Measurements from ENCODE around the gene OR52E4.

OR52E4 gene

GRCh38 chr11:5880329-5880728 lies at the start of gene OR52E4:
Gene OR52E4, plus strand, starts transcription at chr11:5880629. Its CDS starts 3,664 bp downstream, at chr11:5884293.
- no peak for DNase-seq

GRCh38 chr11:5831196-5831829 lies 49.1 kb upstream of the OR52E4 start:
- DNase-seq, result peak; percentile 60

- DNase-seq, result no peak
These were observed 47.0 kb upstream of the OR52E4 start for GRCh38 chr11:5833446-5833845.

- no peak for DNase-seq
These were observed 42.7 kb upstream of the OR52E4 start for GRCh38 chr11:5837695-5838094.

- no peak for DNase-seq
These were observed 38.6 kb upstream of the OR52E4 start, which contains the start of gene OR52E6 for GRCh38 chr11:5841797-5842196. Gene OR52E6, minus strand, starts transcription at chr11:5841897. Its CDS starts 0 bp downstream, at chr11:5841897.

GRCh38 chr11:5846701-5847100 lies 33.7 kb upstream of the OR52E4 start:
- DNase-seq, result no peak

GRCh38 chr11:5847711-5848110 lies 32.7 kb upstream of the OR52E4 start:
- DNase-seq, result no peak

GRCh38 chr11:5851002-5851401 lies 29.4 kb upstream of the OR52E4 start:
- DNase-seq, result no peak

GRCh38 chr11:5857590-5857989 lies 22.8 kb upstream of the OR52E4 start, which contains the start of gene OR52E8:
Gene OR52E8, minus strand, starts transcription at chr11:5857690. Its CDS starts 0 bp downstream, at chr11:5857690.
- no peak for DNase-seq

GRCh38 chr11:5865826-5866225 lies 14.6 kb upstream of the OR52E4 start:
- DNase-seq, result no peak

- DNase-seq, result no peak
These were observed 1.9 kb upstream of the OR52E4 start for GRCh38 chr11:5878564-5878963.

- no peak for DNase-seq
These were observed 1.3 kb downstream of the OR52E4 start for GRCh38 chr11:5881756-5882155.

GRCh38 chr11:5887172-5887571 lies 6.7 kb downstream of the OR52E4 start:
- DNase-seq, result no peak

GRCh38 chr11:5887661-5888060 lies 7.2 kb downstream of the OR52E4 start:
- DNase-seq, result no peak

- DNase-seq, result no peak
These were observed 10.9 kb downstream of the OR52E4 start for GRCh38 chr11:5891216-5891800.

- no peak for DNase-seq
These were observed 12.5 kb downstream of the OR52E4 start, which contains the start of gene OR52E5 for GRCh38 chr11:5892908-5893307. Gene OR52E5, plus strand, starts transcription at chr11:5893208. Its CDS starts 7,569 bp downstream, at chr11:5900777.

- DNase-seq, result no peak
These were observed 19.1 kb downstream of the OR52E4 start for GRCh38 chr11:5899534-5899933.

GRCh38 chr11:5910540-5910939 lies 30.1 kb downstream of the OR52E4 start:
- DNase-seq, result no peak

- peak; percentile 16 for DNase-seq
These were observed 42.5 kb downstream of the OR52E4 start for GRCh38 chr11:5922749-5923426.

GRCh38 chr11:5923427-5923776 lies 43.0 kb downstream of the OR52E4 start:
- DNase-seq, result no peak

- no peak for DNase-seq
These were observed 43.4 kb downstream of the OR52E4 start for GRCh38 chr11:5923794-5924193.

- no peak for DNase-seq
These were observed 47.8 kb downstream of the OR52E4 start for GRCh38 chr11:5928271-5928670.

- DNase-seq, result no peak
These were observed 48.4 kb downstream of the OR52E4 start for GRCh38 chr11:5928811-5929210.

Measured in NCI-H226 (cell line).